KOPT-K1 (cell line): Measurements from ENCODE around the gene BIN1.

Experiments
- H3K27ac ChIP-seq: fragments of 200-600 bp; sonication (generic); 2 replicates; pipeline ENCODE4 v1.5.1; 2016; ENCODE audit warnings: antibody characterized with exemption, mild to moderate bottlenecking, low read depth, low read length; ENCODE audit not compliant: poor library complexity, severe bottlenecking
- H3K36me3 ChIP-seq: fragments of 200-600 bp; sonication (generic); 2 replicates; pipeline ENCODE4 v1.5.1; 2017; ENCODE audit warnings: antibody characterized with exemption, mild to moderate bottlenecking, low read length, moderate library complexity; ENCODE audit not compliant: insufficient read depth
- H3K9me3 ChIP-seq: fragments of 200-600 bp; sonication (generic); 2 replicates; pipeline ENCODE4 v1.5.1; 2017; ENCODE audit warnings: antibody characterized with exemption, low read length, mild to moderate bottlenecking; ENCODE audit not compliant: insufficient read depth, poor library complexity, severe bottlenecking

The BIN1 gene

DNA sequence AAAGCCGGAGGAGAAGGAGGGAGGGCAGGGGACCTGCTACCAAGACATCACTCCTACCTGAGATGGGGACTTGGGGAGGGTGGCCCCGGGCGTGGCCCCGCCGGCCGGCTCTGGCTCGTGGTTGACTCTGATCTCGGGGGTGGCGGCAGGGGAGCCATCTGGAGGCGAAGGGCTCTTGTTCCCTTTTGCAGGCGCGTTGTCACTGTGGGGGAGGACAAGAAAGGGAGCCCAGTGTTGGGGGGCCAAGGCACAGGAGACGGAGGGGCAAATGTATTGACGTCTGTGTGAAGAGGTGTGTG is 48.1 kb downstream of the BIN1 start:
- no peaks in the 10 kb centered on the region for H3K36me3 ChIP-seq
- H3K27ac ChIP-seq: no peak overlapping the region
- H3K9me3 ChIP-seq: no peaks in the 10 kb centered on the region

DNA sequence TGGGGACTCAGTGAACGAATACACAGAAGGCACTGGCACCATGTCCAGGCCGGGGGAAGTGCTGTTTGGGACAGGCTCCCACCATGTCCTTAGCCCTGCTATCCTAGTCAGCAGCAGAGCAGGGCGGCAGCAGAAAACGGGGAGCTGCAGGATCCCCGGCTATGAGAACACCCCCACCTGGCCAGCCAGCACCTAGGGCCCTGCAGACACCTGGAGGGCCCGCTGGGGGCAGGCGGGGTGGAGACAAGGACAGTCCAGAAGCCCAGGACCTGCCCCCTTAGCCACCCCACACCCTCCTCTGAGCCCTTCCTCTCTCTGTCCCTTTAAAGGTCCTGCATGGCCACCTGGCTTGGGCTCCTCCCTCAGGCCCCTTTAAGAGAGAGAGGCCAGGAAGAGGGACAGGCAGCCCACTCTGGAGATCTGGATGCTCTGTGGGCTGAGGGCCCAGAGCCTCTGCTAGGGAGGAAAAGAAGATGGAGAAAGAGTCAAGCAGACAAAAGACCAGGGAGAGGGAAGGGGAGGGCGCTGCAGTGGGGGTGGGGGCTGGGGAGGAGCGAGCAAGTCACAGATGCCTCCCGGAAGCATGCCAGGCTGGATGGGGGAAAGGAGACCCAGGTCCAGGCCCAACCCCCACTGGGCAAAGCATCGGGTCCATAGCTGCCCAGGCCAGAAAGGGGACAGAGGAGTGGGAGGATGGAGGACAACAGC is 48.6 kb downstream of the BIN1 start:
- Histone ChIP-seq H3K27ac (no peak overlapping the region), H3K9me3 (no peaks in the 10 kb centered on the region), H3K36me3 (no peaks in the 10 kb centered on the region)

DNA sequence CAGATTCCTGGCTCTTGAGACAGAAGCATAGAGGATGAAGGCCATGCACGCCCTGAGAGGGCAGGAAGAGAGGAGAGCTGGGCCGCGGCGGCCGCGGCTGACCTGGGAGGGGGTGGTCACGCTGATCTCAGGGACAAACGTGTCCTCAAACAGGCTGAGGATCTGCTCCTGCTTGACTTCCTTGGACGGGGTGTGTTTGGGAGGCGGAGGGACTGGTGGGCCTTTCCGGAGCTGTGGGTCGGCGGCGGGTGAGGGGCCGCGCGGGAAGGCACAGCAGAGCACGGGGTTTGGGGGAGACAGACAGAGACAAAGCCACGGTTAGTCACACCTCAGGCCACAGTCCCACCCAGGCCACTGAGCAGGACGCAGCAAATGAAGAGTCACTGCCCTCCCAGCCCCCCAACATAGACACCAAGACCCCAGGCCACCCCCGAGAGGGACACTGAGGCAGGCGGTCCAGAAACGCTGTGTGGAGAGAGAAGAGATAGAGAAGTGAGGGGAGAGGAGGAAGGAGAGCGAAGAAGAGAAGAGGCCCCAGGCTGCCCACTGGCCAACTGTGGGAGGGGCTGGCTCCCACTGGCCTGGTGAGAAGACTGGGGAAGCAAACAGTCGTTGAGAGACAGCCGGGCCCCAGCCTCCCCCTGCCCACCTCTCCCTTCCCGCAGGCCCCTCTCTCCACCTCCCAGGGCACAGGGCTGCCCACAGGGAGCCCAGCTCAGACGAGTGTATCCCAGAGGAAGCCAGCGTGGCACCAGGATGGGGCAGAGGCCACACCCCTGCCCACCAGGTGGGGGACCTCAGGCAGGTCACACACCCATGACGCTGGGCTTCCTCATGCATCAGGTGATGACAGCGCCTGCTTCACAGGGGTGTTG is 49.3 kb downstream of the BIN1 start:
- H3K9me3 ChIP-seq: no peaks in the 10 kb centered on the region
- H3K27ac ChIP-seq: no peak overlapping the region
- H3K36me3 ChIP-seq: no peaks in the 10 kb centered on the region

DNA sequence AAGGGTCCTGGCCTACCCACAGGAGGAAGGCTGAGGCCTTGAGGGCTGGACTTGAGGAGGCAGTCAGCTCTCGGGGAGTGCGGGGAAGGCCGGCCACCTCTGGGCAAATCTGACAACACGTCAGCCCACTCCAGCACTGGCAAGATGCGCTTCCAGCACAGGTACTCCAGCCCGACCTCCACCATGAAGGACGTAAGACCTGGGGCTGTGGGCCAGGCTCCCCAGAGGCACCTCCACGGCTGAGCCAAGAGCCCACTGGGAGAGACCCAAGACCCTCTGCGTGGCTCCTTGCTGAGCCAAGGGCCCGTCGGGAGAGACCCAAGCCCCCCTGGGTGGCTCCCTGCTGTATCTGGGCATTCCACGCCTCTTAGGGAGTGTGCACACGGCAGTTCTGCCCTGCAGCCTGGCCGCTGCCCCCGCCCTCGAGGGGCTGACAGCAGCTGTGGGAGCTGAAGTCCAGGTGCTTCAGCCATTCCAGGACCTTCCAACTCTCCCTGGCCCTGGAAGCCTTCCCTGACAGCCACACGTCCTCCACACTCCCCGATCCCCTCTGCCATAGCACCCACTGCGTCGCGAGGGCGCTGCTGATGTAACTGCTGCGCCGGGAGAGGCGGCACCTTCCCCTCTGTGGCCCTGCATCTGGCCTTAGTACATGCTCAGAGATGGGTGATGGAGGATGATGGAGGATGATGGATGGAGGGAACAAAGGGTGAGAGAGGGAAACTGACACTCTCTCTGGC is 50.2 kb downstream of the BIN1 start:
- Histone ChIP-seq H3K27ac (no peak overlapping the region), H3K36me3 (no peaks in the 10 kb centered on the region), H3K9me3 (no peaks in the 10 kb centered on the region)

DNA sequence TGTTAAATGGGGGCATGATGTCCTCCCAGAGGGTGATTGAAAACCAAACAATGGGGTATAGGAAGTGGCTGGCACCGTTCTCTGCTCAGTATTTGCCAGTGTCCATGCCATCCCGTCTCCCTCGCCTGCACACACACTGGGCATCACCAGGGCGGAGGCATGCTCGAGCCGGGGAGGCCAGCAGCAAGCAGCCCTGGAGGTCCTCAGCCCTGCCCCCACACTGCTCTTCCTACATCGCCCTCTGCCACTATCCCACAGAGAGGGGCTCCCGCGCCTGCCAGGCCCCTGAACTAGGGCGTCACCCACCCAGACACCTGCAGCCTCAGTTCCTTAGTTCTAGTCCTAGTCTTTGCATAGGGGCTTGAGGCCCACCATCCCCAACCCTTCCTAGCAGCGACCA is 50.9 kb downstream of the BIN1 start:
- no peaks in the 10 kb centered on the region for H3K36me3 ChIP-seq
- H3K27ac ChIP-seq: no peak overlapping the region
- H3K9me3 ChIP-seq: no peaks in the 10 kb centered on the region

DNA sequence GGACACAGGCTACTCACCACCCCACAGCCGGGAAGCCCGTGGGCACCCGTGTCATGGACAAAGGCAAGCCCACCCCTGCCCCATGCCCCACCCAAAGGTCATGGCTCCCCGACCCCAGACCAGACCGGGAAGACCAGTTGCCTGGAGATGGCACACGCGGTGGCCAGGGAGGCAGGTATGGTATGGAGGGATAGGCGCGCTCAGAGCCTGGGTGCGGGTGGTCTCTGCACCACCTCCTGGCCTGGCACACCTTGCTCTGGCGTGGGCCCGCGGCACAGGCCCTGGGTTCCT is 51.2 kb downstream of the BIN1 start:
- no peaks in the 10 kb centered on the region for H3K9me3 ChIP-seq
- no peaks in the 10 kb centered on the region for H3K36me3 ChIP-seq
- no peak overlapping the region for H3K27ac ChIP-seq

DNA sequence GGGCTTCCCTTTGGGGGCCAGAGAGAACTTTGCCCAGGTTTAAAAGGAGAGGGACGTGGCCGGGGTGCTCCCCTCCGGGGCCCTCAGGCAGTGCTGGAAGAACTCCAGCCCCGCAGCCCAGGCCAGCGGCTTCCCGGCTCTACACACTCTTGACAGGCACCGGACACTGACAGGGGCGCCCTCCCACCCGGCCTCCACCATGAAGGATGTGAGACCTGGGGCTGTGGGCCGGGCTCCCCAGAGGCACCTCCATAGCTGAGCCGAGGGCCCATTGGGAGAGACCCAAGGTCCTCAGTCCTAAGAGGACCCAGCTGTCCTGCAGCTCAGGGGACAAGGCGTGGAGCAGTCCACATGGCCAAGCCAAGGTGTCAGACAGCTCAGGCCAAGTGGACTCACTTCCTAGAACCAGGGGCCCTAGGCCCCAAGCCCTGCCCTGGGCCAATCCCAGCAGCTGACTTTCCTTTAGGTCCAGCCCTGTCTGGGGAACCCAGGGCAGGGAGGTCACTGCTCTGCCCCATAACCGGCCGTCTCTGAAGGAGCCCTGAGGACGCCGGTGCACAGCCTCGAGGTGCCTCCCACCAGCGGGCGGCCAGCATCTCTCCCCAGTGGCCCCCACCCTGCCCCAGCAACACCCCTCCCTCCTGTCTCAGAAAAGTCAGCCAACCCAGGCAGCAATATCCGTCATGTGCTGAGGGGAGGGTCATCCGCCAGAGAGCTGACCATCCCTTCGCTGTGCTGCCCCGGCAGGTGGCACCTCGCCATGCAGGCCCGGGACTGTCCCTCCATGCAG is 51.8 kb downstream of the BIN1 start:
- no peak overlapping the region for H3K27ac ChIP-seq
- no peaks in the 10 kb centered on the region for H3K9me3 ChIP-seq
- no peaks in the 10 kb centered on the region for H3K36me3 ChIP-seq

DNA sequence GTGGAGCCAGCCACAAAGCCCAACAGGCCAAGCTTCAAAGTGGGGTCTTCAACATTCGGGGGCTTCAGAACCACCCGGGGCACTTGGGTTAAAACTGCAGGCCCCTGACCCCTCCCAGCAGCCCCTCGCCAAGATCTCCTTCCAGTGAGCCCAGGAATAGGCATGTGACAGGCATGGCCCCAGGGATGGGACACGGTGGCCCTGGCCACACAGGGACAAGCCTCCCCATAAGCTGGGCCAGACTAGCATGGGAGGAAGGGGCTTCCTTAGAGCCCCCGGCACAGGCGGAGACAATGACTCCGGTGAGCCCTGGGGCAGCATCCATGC is 52.4 kb downstream of the BIN1 start:
- no peak overlapping the region for H3K27ac ChIP-seq

DNA sequence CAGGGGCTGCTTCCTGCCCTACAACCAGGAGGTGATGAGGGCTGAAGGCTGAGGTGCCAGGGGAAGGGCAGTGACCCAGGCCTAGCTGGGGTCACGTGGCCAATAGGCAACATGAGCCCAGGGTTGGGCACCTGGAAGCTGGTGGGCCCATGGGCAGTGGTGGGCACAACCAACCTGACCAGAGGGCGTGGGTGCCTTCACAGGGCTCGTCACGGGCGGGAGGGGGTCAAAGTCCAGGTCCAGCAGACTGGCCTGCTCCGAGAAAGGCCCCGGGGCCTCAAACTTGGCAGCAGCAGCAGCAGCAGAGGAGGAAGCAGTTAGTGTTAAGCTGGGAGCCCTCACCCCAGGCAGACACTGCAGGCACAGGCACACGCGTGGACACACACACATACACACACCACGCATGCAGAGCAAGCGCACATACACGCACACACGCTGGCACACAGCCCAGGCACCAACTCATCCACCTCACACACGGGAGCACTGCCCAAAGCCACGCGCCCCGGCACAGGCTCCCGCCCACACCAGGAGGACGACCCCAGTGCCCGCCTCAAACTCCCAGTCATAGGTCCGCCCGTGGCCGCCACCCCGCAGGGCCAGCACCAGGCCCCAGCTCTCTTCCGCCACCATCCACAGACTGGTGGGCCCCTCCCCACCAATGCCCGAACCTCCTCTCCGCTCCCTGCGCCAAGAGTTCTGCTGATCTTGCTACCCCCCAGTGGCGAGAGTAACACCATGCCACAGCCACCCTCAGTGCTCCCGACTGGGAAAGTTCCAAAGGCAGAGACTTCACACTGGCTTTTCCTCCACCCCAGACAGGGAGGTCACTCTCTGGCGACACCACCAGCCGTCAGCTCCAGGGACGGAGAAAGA is 53.0 kb downstream of the BIN1 start:
- Histone ChIP-seq H3K27ac (no peak overlapping the region), H3K36me3 (no peaks in the 10 kb centered on the region), H3K9me3 (no peaks in the 10 kb centered on the region)

More for the DNA sequence above, 52.4 kb downstream of the BIN1 start:
- Histone ChIP-seq H3K9me3 (no peaks in the 10 kb centered on the region), H3K36me3 (no peaks in the 10 kb centered on the region)

DNA sequence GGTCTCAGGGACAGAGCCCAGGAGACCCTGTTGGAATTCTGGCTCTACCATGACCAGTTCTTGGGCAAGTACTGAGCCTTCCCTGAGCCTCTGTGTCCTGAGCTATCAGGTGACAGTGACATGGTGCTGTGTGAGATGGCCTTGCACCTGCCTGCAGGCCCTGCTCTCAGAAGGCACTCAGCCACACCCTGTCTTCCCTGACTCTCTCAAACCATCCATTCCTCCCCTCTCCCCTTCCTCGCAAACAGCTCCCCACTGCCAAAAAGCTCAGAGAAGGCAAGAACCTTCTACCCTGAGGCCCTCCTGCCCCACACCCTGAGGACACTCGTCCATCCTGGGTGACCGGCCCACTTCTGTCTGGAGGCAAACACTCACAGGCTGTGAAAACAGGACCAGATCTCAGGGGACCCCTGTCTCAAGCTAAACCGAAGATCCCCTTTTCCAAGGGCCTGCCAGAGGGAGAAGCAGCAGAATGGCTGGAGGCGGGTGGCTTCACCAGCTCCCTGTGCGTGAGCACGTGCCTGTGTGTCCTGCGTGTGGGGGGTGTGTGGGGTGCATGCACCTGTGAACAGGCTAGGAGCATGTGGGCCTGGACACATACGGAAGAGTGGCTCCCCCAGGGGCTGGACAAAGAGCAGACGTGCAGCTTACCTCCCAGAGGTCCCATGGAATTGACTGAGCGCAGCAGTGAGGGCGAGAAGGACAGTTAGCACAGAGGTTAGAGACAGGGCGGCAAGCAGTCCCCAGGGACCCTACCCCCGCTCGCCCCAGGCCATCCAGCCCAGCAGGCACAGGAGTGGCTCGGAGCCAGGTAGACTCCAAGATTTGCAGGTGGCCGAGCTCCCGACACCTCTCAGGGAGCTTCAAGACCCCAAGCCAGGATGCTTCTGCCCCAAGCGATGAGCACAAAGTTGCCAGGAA is 53.9 kb downstream of the BIN1 start:
- no peaks in the 10 kb centered on the region for H3K36me3 ChIP-seq
- no peaks in the 10 kb centered on the region for H3K9me3 ChIP-seq
- no peak overlapping the region for H3K27ac ChIP-seq

DNA sequence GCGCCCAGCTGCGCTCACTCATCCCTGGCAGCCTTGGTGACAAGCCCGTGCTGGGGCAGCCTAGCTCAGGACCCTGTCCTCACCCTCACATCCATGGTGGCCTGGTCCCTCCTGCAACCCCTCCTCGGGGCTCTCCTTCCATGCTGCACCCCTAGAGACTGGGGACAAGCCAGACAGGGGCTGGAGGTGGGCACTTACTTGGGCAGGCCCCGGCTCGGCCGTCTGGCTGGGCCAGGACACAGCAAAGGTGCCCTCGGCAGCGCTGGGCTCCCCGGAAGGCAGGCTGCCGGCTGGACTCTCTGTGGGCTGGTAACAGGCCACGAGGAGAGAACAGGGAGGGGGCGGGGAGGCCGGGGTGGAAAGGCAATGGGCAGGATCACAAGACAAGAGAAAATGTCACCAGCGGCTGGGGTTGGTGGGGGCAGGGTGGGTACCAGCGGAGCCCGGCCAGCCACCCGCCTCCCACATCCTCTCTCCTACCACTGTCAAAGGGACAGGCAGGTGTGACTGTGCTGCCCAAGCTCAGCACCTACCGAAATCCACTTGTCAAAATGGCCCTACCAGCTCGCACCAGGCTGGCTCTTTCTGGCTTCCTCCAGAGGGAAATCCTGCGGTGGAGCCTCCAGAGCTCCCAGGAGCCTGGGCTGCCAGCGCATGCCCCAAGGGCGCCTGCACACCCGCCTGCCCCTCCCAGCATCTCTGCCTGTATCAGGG is 54.7 kb downstream of the BIN1 start:
- no peak overlapping the region for H3K27ac ChIP-seq

DNA sequence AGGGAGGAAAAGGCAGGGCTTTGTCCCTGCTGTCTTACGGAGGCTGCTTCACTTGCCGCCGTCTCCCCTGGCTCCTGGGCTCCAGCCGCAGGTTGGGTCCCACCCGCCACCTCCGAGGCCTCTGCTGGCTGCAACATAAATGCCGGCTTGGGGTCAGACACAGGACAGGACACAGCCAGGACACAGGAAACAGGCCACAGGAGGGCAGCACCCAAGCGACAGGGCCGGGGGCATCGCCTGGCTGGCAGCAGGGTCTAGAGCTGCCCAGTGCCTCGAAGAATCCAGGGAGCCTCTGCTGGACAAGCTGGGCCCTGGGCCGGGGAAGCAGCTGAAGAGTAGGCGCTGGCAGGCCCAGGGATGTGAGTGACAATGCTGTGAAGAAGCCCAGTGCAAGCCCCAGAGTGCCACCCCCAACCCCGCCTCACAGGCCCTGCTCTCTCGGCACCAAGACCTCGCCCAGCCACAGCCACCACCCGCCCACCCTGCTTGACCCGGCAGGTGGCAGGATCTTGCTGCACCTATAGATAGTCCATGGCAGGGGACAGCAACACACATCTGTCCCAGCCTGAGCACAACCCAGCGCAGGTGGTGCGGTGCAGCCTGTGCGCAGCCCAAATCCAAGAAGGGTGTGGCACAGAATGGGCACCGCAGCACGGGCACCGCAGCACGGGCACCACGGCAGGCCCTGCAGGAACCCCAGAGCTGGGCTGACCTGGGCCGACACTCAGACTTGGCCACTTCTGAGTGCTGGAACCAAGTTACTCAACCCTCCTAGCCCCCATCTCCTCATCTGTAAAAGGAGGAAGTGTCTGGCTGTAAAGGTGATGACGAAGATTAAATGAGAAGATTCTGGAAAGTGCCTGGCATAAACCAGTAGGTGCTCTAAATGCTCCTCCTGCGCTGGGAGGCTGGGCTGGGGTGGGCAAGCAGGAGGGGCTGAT is 55.6 kb downstream of the BIN1 start:
- no peaks in the 10 kb centered on the region for H3K36me3 ChIP-seq
- no peaks in the 10 kb centered on the region for H3K9me3 ChIP-seq
- H3K27ac ChIP-seq: no peak overlapping the region

More for the DNA sequence above, 54.7 kb downstream of the BIN1 start:
- H3K9me3 ChIP-seq: no peaks in the 10 kb centered on the region
- H3K36me3 ChIP-seq: no peaks in the 10 kb centered on the region
